HL-60 (cell line): ENCODE measurements around the gene DMBT1.

Source experiments
- CTCF ChIP-seq: IDR thresholded peaks from one replicate; pipeline ENCODE4 v1.5.1; 2011; ENCODE audit warnings: low read length, control low read depth, inconsistent platforms; ENCODE audit not compliant: insufficient read depth
- TF ChIP-seq, protein P1 (sequence below): IDR thresholded peaks from 2 replicates; pipeline ENCODE4 v1.6.1; 2012; ENCODE audit warnings: low read depth; ENCODE audit not compliant: insufficient replicate concordance

- TF ChIP-seq, protein P1, sequence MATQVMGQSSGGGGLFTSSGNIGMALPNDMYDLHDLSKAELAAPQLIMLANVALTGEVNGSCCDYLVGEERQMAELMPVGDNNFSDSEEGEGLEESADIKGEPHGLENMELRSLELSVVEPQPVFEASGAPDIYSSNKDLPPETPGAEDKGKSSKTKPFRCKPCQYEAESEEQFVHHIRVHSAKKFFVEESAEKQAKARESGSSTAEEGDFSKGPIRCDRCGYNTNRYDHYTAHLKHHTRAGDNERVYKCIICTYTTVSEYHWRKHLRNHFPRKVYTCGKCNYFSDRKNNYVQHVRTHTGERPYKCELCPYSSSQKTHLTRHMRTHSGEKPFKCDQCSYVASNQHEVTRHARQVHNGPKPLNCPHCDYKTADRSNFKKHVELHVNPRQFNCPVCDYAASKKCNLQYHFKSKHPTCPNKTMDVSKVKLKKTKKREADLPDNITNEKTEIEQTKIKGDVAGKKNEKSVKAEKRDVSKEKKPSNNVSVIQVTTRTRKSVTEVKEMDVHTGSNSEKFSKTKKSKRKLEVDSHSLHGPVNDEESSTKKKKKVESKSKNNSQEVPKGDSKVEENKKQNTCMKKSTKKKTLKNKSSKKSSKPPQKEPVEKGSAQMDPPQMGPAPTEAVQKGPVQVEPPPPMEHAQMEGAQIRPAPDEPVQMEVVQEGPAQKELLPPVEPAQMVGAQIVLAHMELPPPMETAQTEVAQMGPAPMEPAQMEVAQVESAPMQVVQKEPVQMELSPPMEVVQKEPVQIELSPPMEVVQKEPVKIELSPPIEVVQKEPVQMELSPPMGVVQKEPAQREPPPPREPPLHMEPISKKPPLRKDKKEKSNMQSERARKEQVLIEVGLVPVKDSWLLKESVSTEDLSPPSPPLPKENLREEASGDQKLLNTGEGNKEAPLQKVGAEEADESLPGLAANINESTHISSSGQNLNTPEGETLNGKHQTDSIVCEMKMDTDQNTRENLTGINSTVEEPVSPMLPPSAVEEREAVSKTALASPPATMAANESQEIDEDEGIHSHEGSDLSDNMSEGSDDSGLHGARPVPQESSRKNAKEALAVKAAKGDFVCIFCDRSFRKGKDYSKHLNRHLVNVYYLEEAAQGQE = no peak
- TF ChIP-seq CTCF = no peak
These were observed 26.7 kb downstream of the DMBT1 start for GRCh38 chr10:122587098-122587760.
